CD4-positive, alpha-beta T cell treated with Interleukin-2 at 100 ng/mL for 4 hours (primary cell): ENCODE data around the gene DUXA.

Experiments
- DNase-seq: peaks from one replicate; pipeline ENCODE4 v3.0.0-alpha.2; 2020; ENCODE audit warnings: low spot score

Gene DUXA

GRCh38 chr19:57105976-57106721 lies 61.1 kb downstream of the DUXA start:
- DNase-seq: no peak
